DMS79 (cell line): ENCODE results near the gene LBX1.
"Not testable (repeated sequence)": the region's sequence is repeated elsewhere in the genome, so short reads cannot be mapped to it uniquely, and the experiment has no call there.

Experiments
- DNase-seq: peaks from one replicate; lab custom pipeline; 2025; lab: John Stamatoyannopoulos, UW

Gene LBX1

GRCh38 chr10:101208543-101208942 is 20.7 kb downstream of the LBX1 start:
- no peak for DNase-seq

GRCh38 chr10:101207026-101207425 is 22.2 kb downstream of the LBX1 start:
- no peak for DNase-seq

DNA sequence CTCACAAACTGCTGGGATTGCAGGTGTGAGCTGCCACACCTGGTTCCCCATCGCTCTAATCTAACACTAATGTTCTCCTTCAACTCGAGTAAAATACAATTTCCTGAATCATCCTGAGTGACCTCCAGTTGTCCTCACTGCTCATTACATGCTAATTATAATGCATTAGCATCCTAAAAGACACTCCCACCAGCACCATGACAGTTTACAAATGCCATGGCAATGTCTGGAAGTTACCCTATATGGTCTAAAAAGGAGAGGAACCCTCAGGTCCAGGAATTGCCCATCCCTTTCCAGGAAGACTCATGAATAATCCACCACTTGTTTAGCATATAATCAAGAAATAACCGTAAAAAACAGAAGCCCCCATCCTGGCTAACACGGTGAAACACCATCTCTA is 26.6 kb downstream of the LBX1 start:
- DNase-seq = not testable (repeated sequence)

- DNase-seq = not testable (repeated sequence)
Observed at GRCh38 chr10:101198326-101198977, 30.8 kb downstream of the LBX1 start.

GRCh38 chr10:101195921-101196320 is 33.3 kb downstream of the LBX1 start:
- DNase-seq = no peak

DNA sequence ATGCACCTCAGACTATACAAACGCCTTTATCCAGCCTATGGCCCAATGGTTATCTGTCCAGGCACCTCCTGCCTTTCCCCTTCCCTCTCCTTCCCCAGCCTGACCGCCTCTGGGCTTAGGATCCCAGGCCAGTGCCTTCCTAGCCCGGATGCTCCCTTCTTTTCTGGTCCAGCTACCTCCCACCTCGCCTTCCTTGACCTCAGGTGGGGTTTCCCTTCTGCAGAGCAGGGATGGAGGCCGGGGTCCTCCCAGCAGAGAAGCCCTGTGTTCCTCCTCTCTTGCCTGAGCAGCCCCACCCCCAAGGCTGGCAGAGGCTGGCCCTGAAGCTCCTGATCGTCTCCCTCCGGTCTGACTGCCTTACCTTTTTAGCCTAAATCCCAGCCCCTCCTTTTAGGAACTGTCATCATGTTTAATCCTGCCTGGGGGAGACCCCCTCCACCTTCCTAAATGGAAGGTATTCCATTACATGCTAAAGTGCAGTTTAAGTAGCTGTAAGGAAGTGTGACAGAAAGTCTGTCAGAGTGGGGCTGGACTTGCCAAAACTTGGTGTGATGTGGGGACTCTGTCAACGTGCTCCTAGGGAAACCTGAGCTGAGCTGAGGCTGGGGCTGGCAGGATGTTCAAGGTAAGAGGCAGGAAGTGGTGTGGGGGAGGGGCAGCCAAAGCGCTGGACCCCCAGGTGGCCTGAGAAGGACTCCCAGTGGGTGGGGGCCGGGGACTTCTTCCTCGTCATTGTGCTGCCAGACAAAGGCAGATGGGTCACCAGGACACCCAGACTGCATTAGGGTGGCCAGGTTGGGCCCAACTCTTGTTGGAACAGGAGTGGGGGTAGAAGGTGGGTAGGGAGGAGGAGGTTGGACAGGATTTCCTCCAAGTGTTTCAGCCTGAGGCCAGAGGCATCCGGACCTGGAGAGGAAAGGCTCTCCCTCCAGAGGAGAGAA is 39.5 kb downstream of the LBX1 start:
- DNase-seq = peak; percentile 25

GRCh38 chr10:101188942-101189341 is 40.3 kb downstream of the LBX1 start:
- no peak for DNase-seq

GRCh38 chr10:101183458-101184183 is 45.6 kb downstream of the LBX1 start:
- DNase-seq = no peak

- no peak for DNase-seq
Observed at GRCh38 chr10:101182936-101183335, 46.3 kb downstream of the LBX1 start.
